HG02884 (cell line): ENCODE measurements around the gene ITSN1.
"Not testable (repeated sequence)": the region's sequence is repeated elsewhere in the genome, so short reads cannot be mapped to it uniquely, and the experiment has no call there.

Source experiments
- ATAC-seq: cut with Tn5 transposase; IDR thresholded peaks from one replicate; pipeline ENCODE4 v1.9.1; 2021; ENCODE audit warnings: mild to moderate bottlenecking, moderate library complexity; ENCODE audit not compliant: unreplicated experiment

ITSN1 gene

DNA sequence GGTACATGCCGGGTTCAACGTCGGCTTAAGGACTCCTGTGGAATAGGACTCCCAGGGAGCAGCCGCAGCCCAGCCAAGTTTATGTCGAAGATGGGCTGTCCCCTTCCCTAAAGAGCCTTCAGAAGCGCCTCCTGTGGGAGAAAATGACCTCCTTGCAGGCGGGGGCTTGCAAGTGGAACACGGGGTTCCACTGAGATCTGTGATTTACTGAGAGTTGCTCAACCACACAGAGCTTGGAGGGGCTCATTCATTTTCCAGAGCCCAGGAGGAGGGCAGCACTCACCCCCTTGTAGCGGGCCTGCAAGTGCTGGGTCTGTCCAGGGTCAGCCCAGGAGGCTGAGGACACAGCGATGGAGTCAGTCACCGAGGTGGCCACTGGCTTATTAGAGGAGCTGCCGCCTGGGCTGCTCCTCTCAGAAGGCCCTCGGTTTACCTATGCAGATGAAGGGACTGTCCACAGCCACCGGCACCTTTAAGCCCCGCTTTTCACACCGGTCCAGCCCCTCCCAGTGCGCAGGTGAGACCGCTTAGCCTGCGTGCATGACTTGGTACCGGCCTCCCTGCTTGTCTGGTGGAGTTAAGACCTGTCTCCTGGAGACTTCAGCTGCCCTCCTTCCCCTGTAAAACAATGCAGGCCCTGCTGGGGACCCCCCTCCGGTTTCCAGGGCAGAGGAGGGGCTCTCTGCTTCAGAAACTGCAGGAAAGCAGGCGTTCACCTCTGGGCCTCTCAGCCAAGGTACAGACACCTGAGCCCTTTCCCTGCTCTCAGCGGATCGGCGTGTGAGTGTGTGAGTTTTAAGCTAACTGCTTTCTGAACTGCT lies 215.8 kb downstream of the ITSN1 start:
- no peak for ATAC-seq

GRCh38 chr21:33858667-33859372 lies 216.5 kb downstream of the ITSN1 start:
- no peak for ATAC-seq

DNA sequence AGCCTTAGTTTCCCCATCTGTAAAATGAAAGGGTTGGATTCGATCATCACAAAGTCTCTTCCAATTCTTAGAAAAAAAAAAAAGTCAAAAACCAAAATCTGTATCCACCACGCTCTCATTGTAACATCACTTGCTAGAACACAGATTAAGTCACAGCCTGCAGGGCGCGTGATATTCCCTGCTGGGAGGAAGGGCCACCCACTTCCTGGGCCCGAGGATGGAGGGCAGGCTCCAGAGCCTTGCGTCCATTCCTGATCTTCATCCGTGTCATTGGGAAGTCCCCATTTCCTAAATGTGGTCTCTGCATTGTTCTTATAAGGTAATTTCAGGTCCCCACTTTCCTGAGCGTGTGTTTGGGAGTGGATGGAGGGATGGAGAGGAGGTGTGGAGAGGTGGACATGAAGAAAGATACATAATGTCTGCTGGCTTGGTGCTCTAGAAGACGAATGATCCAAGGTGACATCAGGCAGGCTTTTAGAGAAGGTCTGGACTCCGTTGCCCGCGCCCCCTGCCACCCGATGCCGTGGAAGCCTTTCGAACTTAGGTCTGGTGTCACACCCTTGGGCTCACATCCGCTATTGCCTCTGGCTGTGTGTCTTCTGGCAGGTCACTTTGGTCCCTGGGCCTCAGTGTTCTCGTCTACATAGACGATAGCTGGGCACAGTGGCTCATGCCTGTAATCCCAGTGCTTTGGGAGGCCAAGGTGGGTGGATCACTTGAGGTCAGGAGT lies 217.2 kb downstream of the ITSN1 start:
- ATAC-seq = no peak

- no peak for ATAC-seq
These were observed 218.1 kb downstream of the ITSN1 start for GRCh38 chr21:33860332-33860879.

DNA sequence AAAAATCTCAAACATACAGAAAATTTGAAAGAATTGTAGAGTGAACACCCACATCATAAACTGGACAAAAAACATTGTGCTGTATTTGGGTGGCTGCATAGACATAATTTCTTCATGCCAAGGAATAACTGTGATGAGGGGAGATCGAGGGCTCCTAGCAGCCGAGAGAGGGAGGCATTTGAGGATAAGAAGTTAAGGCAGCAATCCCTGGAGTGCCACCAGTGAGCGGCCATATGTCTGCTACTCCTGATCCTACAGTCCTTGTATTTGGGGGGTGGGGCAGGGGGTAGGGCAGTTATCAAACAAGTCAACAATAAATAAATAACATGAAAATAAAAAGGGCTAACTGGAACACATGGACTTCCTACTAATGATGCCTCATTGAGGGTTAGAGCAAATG lies 218.8 kb downstream of the ITSN1 start:
- no peak for ATAC-seq

GRCh38 chr21:33863191-33863590 lies 220.9 kb downstream of the ITSN1 start:
- ATAC-seq = not testable (repeated sequence)

GRCh38 chr21:33864150-33864549 lies 221.8 kb downstream of the ITSN1 start:
- ATAC-seq = no peak

GRCh38 chr21:33865176-33865575 lies 222.9 kb downstream of the ITSN1 start:
- no peak for ATAC-seq

GRCh38 chr21:33865996-33866575 lies 223.8 kb downstream of the ITSN1 start:
- ATAC-seq = no peak

GRCh38 chr21:33866826-33867225 lies 224.5 kb downstream of the ITSN1 start:
- no peak for ATAC-seq

DNA sequence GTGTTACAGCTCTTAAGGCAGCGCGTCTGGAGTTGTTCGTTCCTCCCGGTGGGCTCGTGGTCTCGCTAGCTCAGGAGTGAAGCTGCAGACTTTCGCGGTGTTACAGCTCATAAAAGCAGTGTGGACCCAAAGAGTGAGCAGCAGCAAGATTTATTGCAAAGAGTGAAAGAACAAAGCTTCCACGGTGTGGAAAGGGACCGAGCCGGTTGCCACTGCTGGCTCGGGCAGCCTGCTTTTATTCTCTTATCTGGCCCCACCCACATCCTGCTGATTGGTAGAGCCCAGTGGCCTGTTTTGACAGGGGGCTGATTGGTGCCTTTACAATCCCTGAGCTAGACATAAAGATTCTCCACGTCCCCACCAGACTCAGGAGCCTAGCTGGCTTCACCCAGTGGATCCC lies 225.6 kb downstream of the ITSN1 start:
- ATAC-seq = not testable (repeated sequence)

GRCh38 chr21:33869873-33870272 lies 227.6 kb downstream of the ITSN1 start:
- ATAC-seq = no peak

DNA sequence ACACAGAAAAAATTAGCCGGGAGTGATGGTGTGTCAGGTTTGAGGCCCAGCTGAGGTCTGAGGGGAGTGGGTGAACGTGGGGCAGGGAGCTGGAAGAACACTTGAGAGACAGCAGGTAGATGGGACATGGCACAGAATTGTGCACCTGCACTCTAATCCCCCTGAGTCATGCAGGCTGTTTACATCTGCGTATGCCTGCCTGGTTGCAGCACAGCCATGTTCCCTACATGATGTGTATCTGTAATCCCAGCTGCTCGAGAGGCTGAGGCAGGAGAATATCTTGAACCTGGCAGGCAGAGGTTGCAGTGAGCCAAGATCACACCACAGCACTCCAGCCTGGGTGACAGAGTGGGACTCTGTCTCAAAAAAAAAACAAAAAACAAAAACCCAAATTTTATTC lies 228.5 kb downstream of the ITSN1 start:
- ATAC-seq = no peak

- no peak for ATAC-seq
These were observed 228.9 kb downstream of the ITSN1 start for GRCh38 chr21:33871171-33871570.

GRCh38 chr21:33872881-33873515 lies 230.7 kb downstream of the ITSN1 start:
- no peak for ATAC-seq

DNA sequence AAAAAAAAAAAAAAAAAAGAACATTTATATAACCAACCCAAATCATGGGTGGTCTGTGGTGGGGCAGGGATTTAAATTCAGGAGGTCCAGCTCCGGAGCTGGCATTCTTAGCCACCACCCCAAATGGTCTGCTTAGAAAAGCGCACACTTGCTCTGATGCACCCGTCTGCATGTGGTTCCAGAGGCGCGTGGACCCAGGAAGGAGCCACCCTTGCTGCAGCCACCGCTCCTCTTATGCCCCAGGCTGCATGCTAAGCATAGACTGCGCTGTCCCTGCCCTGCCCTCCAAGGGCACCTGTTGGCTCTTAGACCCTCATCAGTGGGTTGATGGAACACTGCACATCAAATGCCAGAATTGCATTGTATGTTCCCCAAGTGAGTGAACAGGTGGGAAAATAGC lies 231.9 kb downstream of the ITSN1 start:
- no peak for ATAC-seq

DNA sequence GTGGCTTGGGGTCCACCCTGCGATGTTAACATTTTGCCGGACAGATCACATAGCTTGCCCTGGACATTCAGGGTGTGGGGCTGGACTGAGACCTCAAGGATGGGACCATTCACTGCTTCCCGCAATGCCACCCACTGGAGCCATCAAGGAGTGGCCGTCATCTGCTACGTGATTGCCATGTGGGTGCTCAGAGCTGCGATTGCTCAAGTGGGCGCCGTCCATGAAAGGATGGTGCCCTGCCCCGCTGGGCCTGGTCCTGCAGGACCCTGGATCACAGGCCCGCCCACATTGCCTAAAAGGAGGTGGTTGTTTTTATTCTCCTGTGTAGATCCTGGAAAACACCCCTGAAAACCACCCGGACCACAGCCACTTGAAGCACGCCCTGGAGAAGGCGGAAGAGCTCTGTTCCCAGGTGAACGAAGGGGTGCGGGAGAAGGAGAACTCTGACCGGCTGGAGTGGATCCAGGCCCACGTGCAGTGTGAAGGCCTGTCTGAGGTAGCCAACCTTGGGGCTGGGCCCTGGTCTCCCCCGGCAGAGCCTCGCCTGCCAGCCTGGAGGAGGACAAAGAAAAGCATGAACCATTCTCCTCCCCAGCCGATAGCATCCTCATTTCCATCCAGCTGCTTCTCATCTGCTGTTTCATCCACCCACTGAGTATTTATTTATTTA lies 232.9 kb downstream of the ITSN1 start:
- ATAC-seq = no peak

DNA sequence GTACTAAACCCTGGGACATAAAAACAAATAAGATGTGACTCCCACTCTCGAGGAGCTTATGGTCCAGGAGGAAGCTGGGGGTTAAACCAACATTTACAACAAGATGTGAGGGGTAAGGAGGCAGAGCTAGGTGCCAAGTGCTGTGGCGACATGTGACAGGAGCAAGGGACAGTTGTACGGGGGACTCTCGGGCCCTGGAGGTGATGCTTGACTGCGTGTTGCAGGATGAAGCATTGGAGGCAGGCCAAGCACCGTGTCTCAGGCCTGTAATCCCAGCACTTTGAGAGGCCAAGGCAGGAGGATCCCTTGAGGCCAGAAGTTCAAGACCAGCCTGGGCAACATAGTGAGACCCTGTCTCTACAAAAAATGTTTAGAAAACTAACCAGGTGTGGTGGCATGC lies 236.5 kb downstream of the ITSN1 start:
- no peak for ATAC-seq

- no peak for ATAC-seq
These were observed 238.3 kb downstream of the ITSN1 start for GRCh38 chr21:33880626-33881025.
